ENCODE results near the gene SALL4. TPM values are rescaled to one million over a fixed set of nuclear protein-coding genes. Genes with fewer than 3 reads are reported as not detected.
"Not testable (repeated sequence)": the region's sequence is repeated elsewhere in the genome, so short reads cannot be mapped to it uniquely, and the experiment has no call there.

Gene SALL4
- polyA plus RNA-seq, 1 of the 3 experiments (the other 2 are of a cell fraction) = 0.82 TPM

DNA sequence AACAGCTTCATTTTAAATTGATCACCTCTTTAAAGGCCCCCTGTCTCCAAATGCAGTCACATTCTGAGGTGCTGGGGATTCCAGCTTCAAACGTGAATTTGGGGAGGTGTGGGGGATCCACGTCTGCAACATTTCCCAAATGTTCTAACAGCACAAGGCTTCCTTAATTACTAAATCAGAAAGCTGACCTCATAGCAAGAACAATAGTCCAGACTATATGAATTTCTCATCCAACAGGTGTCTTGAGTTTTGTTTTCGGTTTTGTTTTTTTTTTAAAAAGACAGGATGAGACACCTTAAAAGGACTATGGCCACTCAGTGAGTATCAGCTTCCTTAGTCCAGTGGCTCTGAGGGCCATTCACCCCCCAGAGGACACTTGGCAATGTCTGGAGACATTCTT, 45.7 kb downstream of the SALL4 start:
- 98% methylated on average over 3 of the region's 3 CpGs for WGBS (ENCODE audit: low lambda C conversion rate)

DNA sequence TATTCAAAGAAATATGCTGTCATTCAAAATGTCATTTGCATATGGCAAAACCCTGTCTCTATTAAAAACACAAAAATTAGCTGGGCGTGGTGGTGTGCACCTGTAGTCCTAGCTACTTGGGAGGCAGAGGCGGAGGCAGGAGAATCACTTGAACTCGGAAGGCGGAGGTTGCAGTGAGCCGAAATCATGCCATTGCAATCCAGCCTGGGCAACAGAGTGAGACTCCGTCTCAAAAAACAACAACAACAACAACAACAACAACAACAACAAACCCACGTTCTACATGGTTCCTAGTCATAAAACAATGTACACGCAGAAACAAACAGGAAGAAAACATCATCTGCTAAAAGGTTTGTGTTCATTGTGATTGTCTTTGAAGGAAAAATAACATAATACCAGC, 49.1 kb downstream of the SALL4 start:
- H3K9me3 ChIP-seq; H3K36me3 ChIP-seq (replicated peaks in 1 of 2; ENCODE audit: control insufficient read depth in 1 of 2, insufficient read depth in 2 of 2, low read length in 1 of 2); H3K4me3 ChIP-seq (ENCODE audit: low read depth in 2 of 2, low read length in 1 of 2); H3K9me2 ChIP-seq; H2AFZ ChIP-seq (ENCODE audit: low read depth); H3K27me3 ChIP-seq (ENCODE audit: insufficient read depth); POLR2A ChIA-PET; DNase-seq; CTCF ChIA-PET; H4K20me1 ChIP-seq (ENCODE audit: insufficient read depth): not testable (repeated sequence)
- H3F3A ChIP-seq (replicated peaks; ENCODE audit: insufficient read depth) = peaks cover 43% of the 10 kb centered on the region
- peak overlapping the region in 1 of 2 experiments; percentile 96; a peak in 2 of 4 replicates for H3K27ac ChIP-seq (ENCODE audit: low read depth in 2 of 2, low read length in 1 of 2)
- H3K79me2 ChIP-seq (ENCODE audit: insufficient read depth) = peaks cover 50% of the 10 kb centered on the region
- peaks cover 8 to 25% of the 10 kb centered on the region in 2 experiments; a peak in 3 of 4 replicates for H3K4me1 ChIP-seq (ENCODE audit: control insufficient read depth in 1 of 2, insufficient read depth in 2 of 2, low read depth in 1 of 2, low read length in 1 of 2)
- WGBS (ENCODE audit: low lambda C conversion rate) = 95% methylated on average over 8 of the region's 8 CpGs
- peak overlapping the region; percentile 66; the same call in 1 of the 2 replicates for H3K9ac ChIP-seq
- H3K4me2 ChIP-seq = peak overlapping the region; percentile 70

More for the DNA sequence above, 45.7 kb downstream of the SALL4 start:
- no peak overlapping the region for H3K4me2 ChIP-seq
- H3K9ac ChIP-seq = no peak overlapping the region
- CTCF ChIA-PET = no interaction called here
- no peak for DNase-seq
- POLR2A ChIA-PET = no interaction called here
- H3K27ac ChIP-seq (ENCODE audit: low read depth in 2 of 2, low read length in 1 of 2) = no peak overlapping the region
- H3K4me1 ChIP-seq (ENCODE audit: control insufficient read depth in 1 of 2, insufficient read depth in 2 of 2, low read depth in 1 of 2, low read length in 1 of 2) = peaks cover 0 to 20% of the 10 kb centered on the region in 2 experiments; a peak in 2 of 4 replicates
- no peaks in the 10 kb centered on the region for H3K9me2 ChIP-seq
- no peak overlapping the region for H2AFZ ChIP-seq (ENCODE audit: low read depth)
- H4K20me1 ChIP-seq (ENCODE audit: insufficient read depth) = no peaks in the 10 kb centered on the region
- H3K36me3 ChIP-seq (replicated peaks in 1 of 2; ENCODE audit: control insufficient read depth in 1 of 2, insufficient read depth in 2 of 2, low read length in 1 of 2) = no peaks in the 10 kb centered on the region
- peaks cover 21% of the 10 kb centered on the region for H3F3A ChIP-seq (replicated peaks; ENCODE audit: insufficient read depth)
- no peaks in the 10 kb centered on the region for H3K9me3 ChIP-seq
- H3K4me3 ChIP-seq (ENCODE audit: low read depth in 2 of 2, low read length in 1 of 2) = no peak overlapping the region
- no peaks in the 10 kb centered on the region for H3K27me3 ChIP-seq (ENCODE audit: insufficient read depth)
- H3K79me2 ChIP-seq (ENCODE audit: insufficient read depth) = peaks cover 25% of the 10 kb centered on the region
- TF ChIP-seq RXRA (IDR thresholded peaks at IDR 0.05; ENCODE audit: borderline replicate concordance, low read depth) = no peak
- no peak for TF ChIP-seq JUND (IDR thresholded peaks at IDR 0.05)
- no peak for TF ChIP-seq CHD2 (IDR thresholded peaks at IDR 0.05; ENCODE audit: low read length, partially characterized antibody)
- no peak for TF ChIP-seq MXI1 (IDR thresholded peaks at IDR 0.05; ENCODE audit: low read depth, low read length)
- TF ChIP-seq, protein P1, sequence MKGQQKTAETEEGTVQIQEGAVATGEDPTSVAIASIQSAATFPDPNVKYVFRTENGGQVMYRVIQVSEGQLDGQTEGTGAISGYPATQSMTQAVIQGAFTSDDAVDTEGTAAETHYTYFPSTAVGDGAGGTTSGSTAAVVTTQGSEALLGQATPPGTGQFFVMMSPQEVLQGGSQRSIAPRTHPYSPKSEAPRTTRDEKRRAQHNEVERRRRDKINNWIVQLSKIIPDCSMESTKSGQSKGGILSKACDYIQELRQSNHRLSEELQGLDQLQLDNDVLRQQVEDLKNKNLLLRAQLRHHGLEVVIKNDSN (IDR thresholded peaks at IDR 0.05; ENCODE audit: borderline replicate concordance, low read depth) = no peak

DNA sequence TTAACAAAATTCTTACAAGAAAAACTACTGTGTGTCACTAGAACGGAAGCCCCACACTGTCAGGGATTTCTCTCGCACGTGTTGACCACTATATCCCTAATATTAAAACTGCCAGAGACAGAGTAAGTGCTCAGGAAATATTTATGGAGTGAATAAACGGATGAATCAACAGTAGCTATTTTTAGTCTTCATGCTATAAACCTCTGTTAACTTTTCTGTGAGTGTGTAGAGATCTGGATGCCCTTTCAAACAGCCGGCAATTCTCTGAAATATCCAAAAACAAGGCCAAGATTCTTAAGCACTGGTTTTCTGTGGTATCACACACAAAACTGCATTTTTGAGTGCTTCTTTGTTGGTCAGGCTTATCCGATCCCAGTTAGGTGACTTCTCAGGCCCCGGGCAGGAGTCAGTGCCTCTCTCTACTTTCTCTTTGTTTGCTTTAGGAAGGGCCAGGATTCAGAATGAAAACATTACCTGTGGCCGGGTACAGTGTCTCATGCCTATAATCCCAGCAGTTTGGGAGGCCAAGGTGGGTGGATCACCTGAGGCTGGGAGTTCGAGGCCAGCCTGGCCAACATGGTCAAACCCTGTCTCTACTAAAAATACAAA, 49.9 kb downstream of the SALL4 start:
- Histone ChIP-seq H3F3A (replicated peaks; ENCODE audit: insufficient read depth) (peaks cover 43% of the 10 kb centered on the region), H3K9me2 (no peaks in the 10 kb centered on the region), H3K36me3 (replicated peaks in 1 of 2; ENCODE audit: control insufficient read depth in 1 of 2, insufficient read depth in 2 of 2, low read length in 1 of 2) (no peaks in the 10 kb centered on the region), H3K9ac (peak overlapping the region; percentile 66; the same call in 1 of the 2 replicates), H4K20me1 (ENCODE audit: insufficient read depth) (no peaks in the 10 kb centered on the region), H3K4me1 (ENCODE audit: control insufficient read depth in 1 of 2, insufficient read depth in 2 of 2, low read depth in 1 of 2, low read length in 1 of 2) (peaks cover 8 to 22% of the 10 kb centered on the region in 2 experiments; a peak in 3 of 4 replicates), H3K27me3 (ENCODE audit: insufficient read depth) (no peaks in the 10 kb centered on the region), H2AFZ (ENCODE audit: low read depth) (0 out of 2 replicates have a peak overlapping the region, but pooled peaks have one; percentile 19), H3K27ac (ENCODE audit: low read depth in 2 of 2, low read length in 1 of 2) (peak overlapping the region; percentile 47 to 96; a peak in 3 of 4 replicates), H3K79me2 (ENCODE audit: insufficient read depth) (peaks cover 54% of the 10 kb centered on the region), H3K9me3 (no peaks in the 10 kb centered on the region), H3K4me2 (peak overlapping the region; percentile 70), H3K4me3 (ENCODE audit: low read depth in 2 of 2, low read length in 1 of 2) (peak overlapping the region in 1 of 2 experiments; percentile 43; a peak in 2 of 4 replicates)
- CTCF ChIA-PET = interaction anchor here (0.6 kb wide), 1 partner anchor 47 kb away, joined by 3 read pairs; no protein-coding TSS in a partner anchor
- POLR2A ChIA-PET = no interaction called here
- WGBS (ENCODE audit: low lambda C conversion rate) = 25% methylated on average over 9 of the region's 9 CpGs
- DNase-seq = no peak
- peak; percentile 42; the same call in 1 of the 2 replicates for TF ChIP-seq TEAD4 (IDR thresholded peaks at IDR 0.05; ENCODE audit: borderline replicate concordance, insufficient read depth)
- no peak for TF ChIP-seq FOXM1 (IDR thresholded peaks at IDR 0.05; ENCODE audit: low read depth)
- TF ChIP-seq, protein P2, sequence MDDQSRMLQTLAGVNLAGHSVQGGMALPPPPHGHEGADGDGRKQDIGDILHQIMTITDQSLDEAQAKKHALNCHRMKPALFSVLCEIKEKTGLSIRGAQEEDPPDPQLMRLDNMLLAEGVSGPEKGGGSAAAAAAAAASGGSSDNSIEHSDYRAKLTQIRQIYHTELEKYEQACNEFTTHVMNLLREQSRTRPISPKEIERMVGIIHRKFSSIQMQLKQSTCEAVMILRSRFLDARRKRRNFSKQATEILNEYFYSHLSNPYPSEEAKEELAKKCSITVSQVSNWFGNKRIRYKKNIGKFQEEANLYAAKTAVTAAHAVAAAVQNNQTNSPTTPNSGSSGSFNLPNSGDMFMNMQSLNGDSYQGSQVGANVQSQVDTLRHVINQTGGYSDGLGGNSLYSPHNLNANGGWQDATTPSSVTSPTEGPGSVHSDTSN (IDR thresholded peaks at IDR 0.05) = peak; percentile 74
- TF ChIP-seq RFX5 (IDR thresholded peaks at IDR 0.05; ENCODE audit: low read length) = no peak
- TF ChIP-seq JUND (IDR thresholded peaks at IDR 0.05) = peak; percentile 87
- TF ChIP-seq EZH2phosphoT487 (IDR thresholded peaks at IDR 0.05; ENCODE audit: borderline replicate concordance, low read depth) = no peak
- no peak for TF ChIP-seq SMC3 (IDR thresholded peaks at IDR 0.05; ENCODE audit: low read depth, low read length)
- TF ChIP-seq MEF2A (IDR thresholded peaks at IDR 0.05; ENCODE audit: borderline replicate concordance, low read depth) = peak; percentile 99
- no peak for TF ChIP-seq YY1 (IDR thresholded peaks at IDR 0.05; ENCODE audit: low read depth)
- peak; percentile 82 for TF ChIP-seq TCF12 (IDR thresholded peaks at IDR 0.05)
- TF ChIP-seq GABPA (IDR thresholded peaks at IDR 0.05; ENCODE audit: low read depth) = no peak
- no peak for TF ChIP-seq RCOR1 (IDR thresholded peaks at IDR 0.05; ENCODE audit: low read length)
- TF ChIP-seq, protein P3, sequence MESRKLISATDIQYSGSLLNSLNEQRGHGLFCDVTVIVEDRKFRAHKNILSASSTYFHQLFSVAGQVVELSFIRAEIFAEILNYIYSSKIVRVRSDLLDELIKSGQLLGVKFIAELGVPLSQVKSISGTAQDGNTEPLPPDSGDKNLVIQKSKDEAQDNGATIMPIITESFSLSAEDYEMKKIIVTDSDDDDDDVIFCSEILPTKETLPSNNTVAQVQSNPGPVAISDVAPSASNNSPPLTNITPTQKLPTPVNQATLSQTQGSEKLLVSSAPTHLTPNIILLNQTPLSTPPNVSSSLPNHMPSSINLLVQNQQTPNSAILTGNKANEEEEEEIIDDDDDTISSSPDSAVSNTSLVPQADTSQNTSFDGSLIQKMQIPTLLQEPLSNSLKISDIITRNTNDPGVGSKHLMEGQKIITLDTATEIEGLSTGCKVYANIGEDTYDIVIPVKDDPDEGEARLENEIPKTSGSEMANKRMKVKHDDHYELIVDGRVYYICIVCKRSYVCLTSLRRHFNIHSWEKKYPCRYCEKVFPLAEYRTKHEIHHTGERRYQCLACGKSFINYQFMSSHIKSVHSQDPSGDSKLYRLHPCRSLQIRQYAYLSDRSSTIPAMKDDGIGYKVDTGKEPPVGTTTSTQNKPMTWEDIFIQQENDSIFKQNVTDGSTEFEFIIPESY (IDR thresholded peaks at IDR 0.05; ENCODE audit: borderline replicate concordance, low read depth) = no peak
- no peak for TF ChIP-seq SIN3A (IDR thresholded peaks at IDR 0.05; ENCODE audit: borderline replicate concordance, low read depth, low read length)
- no peak for TF ChIP-seq NRF1 (IDR thresholded peaks at IDR 0.05; ENCODE audit: low read depth, low read length)
- no peak for TF ChIP-seq RAD21 (IDR thresholded peaks at IDR 0.05; ENCODE audit: low read length)
